Superior temporal gyrus (tissue), 1 donor: ENCODE measurements around the gene GPR42.
"Not testable (repeated sequence)": the region's sequence is repeated elsewhere in the genome, so short reads cannot be mapped to it uniquely, and the experiment has no call there.

ENCODE experiments used
- DNase-seq: peaks from one replicate; pipeline ENCODE4 v3.0.0-alpha.2; 2016; ENCODE audit errors: extremely low spot score

GPR42 gene

GRCh38 chr19:35363711-35364425 is 7.0 kb upstream of the GPR42 start:
- DNase-seq: no peak

GRCh38 chr19:35365303-35365702 is 5.6 kb upstream of the GPR42 start:
- no peak for DNase-seq

- DNase-seq: no peak
Measured at GRCh38 chr19:35368378-35368777, 2.5 kb upstream of the GPR42 start.

- DNase-seq: no peak
Measured at GRCh38 chr19:35369522-35369921, 1.3 kb upstream of the GPR42 start.

GRCh38 chr19:35373492-35373891 is 2.6 kb downstream of the GPR42 start:
- no peak for DNase-seq

- DNase-seq: not testable (repeated sequence)
Measured at GRCh38 chr19:35374031-35374430, 3.2 kb downstream of the GPR42 start.

- DNase-seq: no peak
Measured at GRCh38 chr19:35375505-35376307, 4.8 kb downstream of the GPR42 start.

GRCh38 chr19:35377656-35378055 is 6.8 kb downstream of the GPR42 start:
- no peak for DNase-seq

- DNase-seq: no peak
Measured at GRCh38 chr19:35378356-35378755, 7.5 kb downstream of the GPR42 start.

GRCh38 chr19:35379545-35379944 is 8.7 kb downstream of the GPR42 start:
- not testable (repeated sequence) for DNase-seq

GRCh38 chr19:35379992-35380391 is 9.1 kb downstream of the GPR42 start:
- no peak for DNase-seq

GRCh38 chr19:35380450-35381124 is 9.7 kb downstream of the GPR42 start:
- no peak for DNase-seq

- DNase-seq: no peak
Measured at GRCh38 chr19:35381318-35381717, 10.4 kb downstream of the GPR42 start.

- DNase-seq: no peak
Measured at GRCh38 chr19:35381926-35382325, 11.1 kb downstream of the GPR42 start.

- DNase-seq: no peak
Measured at GRCh38 chr19:35383536-35383935, 12.7 kb downstream of the GPR42 start.

- DNase-seq: no peak
Measured at GRCh38 chr19:35388277-35389054, 17.6 kb downstream of the GPR42 start.

- DNase-seq: no peak
Measured at GRCh38 chr19:35389192-35389861, 18.5 kb downstream of the GPR42 start.

GRCh38 chr19:35392742-35393715 is 22.2 kb downstream of the GPR42 start:
- DNase-seq: no peak

GRCh38 chr19:35395382-35396199 is 24.7 kb downstream of the GPR42 start:
- DNase-seq: no peak
